Mucosa of gallbladder (tissue), 1 donor: Measurements from ENCODE around the gene PDGFD. TPM values are rescaled to one million over a fixed set of nuclear protein-coding genes. Genes with fewer than 3 reads are reported as not detected.

Source experiments
- DNase-seq: peaks from one replicate; pipeline ENCODE4 v3.0.0-alpha.2; 2020; ENCODE audit warnings: low spot score
- total RNA-seq: library from RNA; stranded (reverse); gene quantifications from one replicate; pipeline ENCODE4 v1.2.1, GENCODE V29; 2021
- donor health status: DM: no; HTN: no; CAD: no.

PDGFD gene
- total RNA-seq, 1 donor from 2014 or later = 37.6 TPM

DNA sequence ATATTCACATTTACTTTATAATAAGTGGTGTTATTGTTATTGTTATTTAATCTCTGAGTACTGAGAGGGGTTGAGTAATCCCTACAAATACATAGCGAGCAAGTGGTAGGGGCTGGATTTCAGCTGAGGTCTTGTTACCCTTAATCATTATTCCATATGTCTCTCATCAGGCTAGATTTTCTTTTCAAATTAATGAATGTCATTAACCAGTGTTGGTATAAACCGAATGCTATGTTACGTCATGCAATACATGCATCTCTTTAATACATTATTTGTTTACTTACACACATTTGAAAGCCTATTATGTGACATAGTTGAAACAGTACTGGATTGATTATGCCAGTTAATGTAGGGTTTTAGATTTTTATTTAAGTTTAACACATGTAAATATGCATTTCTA, 18.9 kb downstream of the PDGFD start:
- DNase-seq = no peak

DNA sequence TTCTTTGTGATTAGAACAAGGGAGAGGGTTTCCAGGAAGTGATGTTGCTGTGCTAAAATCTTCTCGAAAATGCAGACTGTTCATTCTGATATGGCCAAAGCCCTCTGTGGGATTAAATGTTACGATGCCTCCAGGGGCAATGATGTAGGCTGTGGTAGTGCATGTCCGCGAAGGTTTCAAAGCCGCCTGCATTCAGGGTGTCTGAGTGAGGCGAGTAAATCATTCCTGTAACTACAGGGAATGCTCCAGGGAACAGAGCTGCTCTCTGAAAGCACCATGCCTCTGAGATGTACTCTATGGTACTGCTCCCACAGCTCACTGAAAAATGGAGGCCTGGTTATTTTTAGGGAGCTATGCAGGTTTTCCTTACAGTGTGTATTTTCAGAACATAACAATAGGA, 21.2 kb downstream of the PDGFD start:
- no peak for DNase-seq

DNA sequence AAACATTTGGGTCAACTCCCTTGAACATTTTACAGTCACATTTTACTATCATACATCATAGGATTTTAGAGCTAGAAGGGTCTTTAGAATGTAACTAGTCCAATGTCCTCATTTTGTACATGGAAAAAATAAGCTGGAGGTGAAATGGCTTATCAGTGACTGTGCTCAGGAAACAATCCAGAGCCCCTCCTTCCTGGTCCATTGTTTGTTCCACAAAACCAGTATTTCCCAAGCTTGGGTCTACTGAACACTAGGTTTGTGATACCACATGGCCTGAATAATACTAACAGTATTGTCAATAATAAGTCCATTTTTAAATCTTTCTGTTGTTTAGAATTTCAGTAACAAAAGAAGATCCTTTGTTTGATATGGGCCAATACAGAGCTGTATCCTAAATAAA, 27.1 kb downstream of the PDGFD start:
- DNase-seq = no peak

DNA sequence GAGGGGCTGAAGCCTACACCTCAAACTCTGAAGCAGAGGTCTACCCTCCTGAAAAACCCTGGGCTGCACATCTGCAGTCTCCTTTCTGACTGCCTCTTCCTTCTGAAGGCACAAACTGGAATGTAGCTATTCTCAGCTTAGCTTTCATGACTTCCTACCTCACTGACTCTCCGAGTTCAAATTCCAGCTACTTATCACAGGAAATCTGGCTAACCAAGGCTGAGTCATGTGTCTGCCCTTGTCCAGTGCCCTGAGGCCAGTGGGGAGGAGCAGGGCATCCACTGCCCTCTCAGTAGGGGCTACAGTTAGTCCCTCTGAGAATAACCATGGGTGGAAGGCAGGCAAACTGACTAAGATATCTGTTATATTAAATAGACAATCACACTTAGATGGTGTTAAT, 29.2 kb downstream of the PDGFD start:
- DNase-seq = no peak

DNA sequence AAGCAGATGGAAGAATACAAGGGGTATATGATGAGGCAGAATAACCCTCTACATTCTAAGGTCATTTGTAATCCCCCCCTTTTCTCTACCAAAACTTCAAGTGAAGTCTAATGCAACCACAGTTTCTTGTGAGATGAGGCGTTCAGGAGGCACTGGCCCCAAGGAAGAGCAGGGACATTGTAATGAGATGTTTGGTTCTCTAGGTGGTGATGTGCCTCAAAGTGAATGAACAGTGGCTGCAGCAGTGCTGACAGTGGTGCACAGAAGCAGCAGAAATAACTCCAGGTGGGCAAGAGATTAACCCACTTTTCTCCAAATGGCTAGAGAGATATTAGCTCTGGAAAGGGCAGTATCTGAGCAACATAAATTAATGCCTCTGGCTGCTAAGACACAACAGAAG, 33.8 kb downstream of the PDGFD start:
- no peak for DNase-seq

DNA sequence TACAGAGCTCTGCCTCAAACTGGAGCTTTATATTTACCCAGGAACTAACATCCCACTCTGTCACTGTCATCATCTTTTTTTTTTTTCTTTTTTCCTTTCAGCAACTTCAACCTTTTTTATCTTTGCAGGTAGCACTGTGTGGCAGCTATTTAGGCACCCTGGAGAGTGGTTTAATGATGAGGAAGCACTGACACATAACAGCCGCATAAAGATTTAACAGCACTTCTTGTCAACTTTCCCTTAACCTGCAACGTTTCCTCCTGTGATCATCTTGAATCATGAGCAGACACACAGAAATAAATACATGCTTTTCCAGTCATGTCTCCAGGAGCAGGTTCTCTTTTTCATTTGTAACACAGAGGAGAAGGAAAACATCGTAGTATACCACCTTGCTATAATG, 34.8 kb downstream of the PDGFD start:
- no peak for DNase-seq

DNA sequence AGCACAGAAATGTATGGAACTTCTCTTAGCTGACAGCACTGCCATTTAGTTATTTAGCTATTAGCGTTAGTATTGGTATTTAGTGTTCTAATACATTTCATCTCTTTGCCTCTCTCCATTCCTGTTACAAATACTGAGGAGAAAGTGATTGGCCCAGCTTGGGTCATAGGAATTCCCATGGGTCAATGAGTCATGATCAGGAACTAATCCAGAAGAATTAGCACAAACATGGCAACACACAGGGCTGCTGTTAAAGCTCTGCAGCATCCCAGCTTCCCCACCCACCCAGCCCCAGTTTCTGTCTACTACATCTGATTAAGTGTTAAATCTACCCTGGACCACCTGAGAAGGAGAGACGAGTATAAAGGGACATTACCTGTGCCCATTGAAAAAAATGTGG, 36.1 kb downstream of the PDGFD start:
- no peak for DNase-seq

DNA sequence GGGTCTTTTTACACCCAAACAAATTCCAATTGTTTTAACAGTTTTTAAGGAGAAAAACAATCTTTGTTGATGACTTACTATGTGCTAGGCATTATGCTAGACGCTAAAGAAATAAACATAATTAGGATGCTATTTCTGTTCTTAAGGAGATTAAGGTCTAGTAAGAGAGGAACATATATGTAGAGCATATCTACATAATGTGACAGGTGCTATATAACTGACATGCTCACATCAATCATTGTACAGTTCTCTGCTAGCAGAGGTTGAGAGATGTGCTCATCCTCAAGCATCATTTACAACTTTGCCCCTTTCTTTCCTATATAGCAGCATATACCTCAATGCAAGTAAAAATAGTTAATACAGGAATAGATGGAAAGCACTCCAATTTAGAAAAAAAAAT, 37.5 kb downstream of the PDGFD start:
- DNase-seq = no peak

DNA sequence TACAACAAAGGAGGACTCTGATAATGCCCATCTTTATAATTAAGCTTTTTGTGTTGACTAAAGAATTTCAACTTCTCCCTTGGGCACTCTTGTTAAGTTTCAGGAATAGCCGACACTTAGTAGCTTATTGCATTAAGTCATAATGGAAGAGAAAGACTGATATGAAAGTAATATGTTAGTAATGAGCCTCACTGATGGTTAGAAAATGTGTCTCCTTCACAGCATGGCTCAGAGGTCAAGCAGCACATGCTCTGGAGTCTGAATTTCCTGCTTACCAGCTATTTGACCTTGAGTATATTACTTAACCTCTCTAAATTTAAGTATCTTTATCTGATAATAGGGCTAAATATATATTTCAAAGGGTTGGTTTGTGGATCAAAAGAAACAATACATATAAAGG, 39.0 kb downstream of the PDGFD start:
- DNase-seq = no peak

DNA sequence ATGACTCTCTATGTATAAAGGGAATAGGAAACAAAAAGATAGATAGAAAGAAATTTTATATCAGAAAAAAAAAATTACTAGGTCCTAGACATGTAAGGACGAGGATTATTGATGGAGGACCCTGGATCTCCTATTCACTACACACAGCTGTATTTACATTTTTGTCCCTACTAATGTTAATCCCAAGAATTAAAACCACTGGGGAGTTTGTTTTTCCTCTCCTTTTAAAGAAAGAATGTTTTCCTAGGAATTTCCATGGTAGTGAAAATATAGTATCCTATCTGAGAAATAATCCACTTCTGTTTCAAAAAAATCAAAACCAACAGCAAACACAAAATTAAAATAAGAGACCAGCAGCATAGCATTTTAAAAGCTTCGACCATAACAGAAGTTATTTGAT, 41.1 kb downstream of the PDGFD start:
- no peak for DNase-seq

DNA sequence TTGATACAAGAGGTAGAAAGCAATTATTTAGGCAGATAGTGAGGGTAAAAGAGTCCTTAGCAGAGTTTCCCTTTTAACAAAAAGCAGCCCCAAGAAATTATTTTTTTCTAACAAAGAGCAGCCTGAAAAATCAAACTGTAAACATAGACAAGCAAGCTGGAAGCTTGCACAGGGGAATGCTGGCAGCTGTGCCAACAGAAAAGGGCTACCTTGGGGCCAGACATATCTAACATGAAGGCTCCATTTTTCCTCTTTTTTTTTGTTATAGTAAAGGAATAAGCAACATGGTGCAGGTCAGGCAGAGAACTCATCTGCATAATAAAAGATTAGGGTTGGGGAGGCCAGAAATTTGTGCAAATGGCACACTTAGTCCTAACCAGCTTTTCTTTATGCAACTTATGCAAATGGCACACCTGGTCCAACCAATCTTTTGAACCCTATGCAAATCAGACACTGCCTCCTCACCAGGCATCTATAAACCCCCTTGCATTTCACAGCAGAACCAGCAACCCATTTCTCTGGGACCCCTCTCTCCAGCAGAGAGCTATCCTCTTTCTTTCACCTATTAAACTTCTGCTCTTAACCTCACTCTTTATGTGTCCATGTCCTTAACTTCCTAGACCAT, 41.8 kb downstream of the PDGFD start:
- no peak for DNase-seq

DNA sequence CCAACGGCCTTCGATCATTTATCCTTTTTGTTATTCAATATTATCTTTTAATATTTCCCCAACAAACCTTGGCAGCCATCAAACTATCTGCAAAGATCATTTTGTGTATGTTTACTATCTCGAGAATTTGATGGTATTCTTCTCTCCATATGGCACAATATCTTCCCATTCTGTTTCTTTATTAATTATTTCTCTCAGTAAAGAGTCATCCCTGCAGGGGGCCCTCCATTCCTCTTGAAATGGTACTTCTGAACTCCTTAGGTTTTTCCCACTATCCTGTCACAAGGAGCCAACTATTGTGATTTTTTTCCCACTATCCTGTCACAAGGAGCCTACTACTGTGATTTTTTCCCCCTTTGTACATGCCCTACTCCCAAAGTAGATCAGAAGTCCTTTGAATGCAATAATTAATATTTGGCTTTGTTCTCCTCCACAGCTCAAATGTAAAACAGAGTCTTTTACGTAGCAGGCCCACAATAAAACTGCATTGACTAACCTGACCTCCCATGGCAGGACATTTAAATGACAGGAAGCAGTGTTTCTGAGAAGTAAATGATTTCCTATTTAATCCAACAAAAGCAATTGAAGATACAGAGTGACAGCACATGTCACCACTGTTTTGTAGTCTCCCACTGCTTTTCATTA, 43.3 kb downstream of the PDGFD start:
- DNase-seq = no peak

DNA sequence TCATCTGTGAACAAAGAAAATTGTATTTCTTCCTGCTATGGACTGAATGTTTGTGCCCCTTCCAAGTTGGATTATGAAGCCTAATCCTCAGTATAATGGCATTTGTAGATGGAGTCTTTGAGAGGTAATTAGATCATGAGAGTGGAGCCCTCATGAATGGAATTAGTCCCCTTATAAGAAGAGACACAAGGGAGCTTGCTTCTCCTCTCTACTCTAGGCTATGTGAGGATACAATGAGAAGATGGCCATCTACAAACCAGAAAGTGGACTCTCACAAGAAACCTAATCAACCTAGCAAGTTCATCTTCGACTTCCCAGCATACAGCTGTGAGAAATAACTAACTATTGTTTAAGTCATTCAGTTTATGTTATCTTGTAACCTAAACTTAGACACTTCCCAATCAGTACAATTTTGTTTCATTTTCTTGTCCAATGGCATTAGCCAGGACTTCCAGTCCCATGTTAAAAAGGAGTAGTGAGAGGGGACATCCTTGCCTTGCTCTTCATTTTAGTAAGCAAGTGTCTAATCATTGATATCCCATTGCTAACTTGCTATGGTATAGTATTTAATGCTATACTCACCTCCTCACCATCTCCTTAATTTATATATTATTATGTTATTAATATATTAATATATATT, 45.7 kb downstream of the PDGFD start:
- DNase-seq = no peak

DNA sequence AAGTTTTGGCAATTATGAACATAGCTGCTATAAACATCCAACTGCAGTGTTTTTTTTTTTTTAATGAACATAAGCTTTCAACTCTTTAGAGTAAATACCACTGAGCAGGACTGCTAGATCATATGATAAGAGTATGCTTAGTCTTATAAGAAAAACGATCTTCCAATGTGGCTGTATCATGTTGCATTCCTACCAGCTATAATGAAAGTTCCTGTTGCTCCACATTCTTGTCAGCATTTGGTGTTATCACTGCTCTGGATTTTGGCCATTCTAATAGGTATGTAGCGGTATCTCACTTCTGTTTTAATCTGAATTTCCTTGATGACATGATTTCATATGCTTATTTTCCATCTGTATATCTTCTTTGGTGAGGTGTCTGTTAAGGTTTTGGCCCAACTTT, 50.4 kb downstream of the PDGFD start:
- DNase-seq = no peak

DNA sequence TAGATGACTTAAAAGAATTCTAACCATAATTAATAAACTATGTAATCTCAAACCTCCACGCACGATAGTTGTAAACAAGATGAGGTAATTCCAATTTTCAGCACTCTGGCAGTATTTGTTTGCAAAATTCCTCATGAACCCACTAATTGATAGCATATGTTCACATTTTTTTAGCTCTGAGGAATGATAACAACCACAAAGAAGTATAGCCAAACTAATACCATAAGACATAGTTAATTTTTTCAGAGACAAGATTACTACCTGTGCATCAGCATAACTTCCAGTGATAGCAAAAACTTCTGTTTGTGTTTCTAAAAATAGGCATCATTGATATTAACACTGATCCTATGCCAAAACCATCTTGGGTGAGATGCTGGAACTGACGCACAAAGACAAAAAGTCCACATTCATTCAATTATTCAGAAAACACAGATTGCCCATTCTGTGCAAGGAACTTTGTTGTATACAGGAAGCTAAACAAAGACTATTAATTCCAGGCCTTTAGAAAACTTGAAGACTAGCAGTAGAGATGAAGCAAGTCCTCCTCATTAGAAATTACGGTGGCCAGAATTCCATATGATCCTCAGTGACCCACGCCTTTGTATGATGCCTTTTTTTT, 57.7 kb downstream of the PDGFD start:
- DNase-seq = no peak

DNA sequence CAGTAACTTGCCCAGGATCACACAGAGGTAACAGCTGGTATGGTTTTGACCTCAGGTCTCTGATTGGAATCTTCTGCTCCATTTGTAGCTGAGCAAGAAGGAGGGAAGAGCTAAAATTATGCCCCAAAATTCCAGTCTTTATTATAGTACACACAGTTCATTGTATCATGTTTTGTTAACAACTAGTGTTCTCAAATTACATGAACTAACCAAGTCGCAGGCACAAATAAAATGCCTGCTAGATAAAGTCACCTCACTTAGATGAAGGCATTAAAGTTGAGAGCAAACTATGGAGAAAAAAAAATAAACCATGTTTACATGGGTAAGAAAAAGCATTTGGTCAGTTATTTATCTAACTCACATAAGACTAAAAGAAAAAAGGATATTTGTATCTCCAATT, 58.8 kb downstream of the PDGFD start:
- no peak for DNase-seq

DNA sequence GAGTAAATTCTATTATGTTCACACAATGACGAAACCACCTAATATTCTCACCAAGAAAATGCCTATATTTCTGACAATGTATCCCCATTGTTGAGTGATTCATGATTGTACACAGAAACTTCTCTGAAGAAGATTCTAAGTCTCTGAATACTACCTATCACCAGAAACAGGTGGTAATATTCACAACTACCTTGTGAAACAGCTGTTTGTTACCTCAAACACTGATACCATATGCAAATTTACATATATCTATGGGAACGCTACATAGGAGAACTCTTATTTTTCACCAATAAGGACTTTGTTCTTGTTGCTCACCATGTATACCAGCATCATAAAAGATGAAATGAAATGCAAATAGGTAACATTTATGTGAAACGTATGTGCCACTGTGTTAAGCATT, 59.3 kb downstream of the PDGFD start:
- DNase-seq = no peak

DNA sequence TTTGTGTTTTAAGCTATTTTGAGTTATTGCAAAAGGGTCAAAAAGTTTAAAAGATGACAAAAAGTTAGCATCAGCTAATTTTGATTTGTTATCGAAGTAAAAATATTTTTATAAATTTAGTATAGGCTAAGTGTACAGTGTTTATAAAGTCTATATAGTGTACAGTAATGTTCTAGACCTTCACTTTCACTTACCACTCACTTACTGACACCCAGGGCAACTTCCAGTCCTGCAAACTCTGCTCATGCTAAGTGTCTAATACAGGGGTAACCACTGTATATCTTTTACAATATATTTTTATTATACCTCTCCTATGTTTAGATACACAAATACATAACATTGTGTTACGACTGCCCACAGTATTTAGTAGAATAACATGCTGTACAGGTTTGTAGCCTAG, 59.7 kb downstream of the PDGFD start:
- DNase-seq = no peak

DNA sequence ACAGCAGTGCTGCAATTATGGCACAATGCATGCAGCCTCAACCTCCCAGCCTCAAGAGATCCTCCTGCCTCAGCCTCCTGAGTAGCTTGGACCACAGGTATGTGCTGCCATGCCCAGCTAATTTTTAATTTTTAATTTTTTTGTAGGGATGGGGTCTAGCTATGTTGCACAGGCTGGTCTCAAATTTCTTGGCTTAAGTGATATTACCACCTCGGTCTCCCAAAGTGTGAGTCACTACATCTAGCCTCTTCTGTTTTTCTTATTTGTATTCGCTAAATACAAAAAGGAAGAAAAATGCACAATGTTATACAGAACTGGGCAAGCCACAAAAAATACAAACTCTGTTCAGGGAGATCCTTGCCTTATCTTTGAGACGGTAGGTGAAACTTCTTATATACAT, 65.4 kb downstream of the PDGFD start:
- DNase-seq = no peak

DNA sequence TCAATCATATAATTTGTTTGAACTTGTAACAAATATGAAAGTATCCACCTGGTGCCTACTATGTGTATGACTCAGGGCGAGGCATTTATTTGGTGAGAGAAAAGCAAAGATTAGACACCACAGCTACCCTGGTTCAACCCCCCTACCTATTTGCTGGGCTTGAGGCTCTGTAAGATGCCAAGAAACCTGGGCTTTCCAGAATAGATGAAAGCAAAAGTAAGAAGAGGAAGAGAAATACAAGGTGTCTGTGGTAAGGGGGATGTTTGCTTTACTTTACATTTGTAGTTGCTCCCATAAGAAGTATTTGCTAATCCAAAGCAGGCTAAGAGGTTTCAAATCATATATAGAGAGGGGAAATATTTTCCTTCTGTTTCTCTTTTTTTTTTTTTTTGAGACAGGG, 65.8 kb downstream of the PDGFD start:
- no peak for DNase-seq

DNA sequence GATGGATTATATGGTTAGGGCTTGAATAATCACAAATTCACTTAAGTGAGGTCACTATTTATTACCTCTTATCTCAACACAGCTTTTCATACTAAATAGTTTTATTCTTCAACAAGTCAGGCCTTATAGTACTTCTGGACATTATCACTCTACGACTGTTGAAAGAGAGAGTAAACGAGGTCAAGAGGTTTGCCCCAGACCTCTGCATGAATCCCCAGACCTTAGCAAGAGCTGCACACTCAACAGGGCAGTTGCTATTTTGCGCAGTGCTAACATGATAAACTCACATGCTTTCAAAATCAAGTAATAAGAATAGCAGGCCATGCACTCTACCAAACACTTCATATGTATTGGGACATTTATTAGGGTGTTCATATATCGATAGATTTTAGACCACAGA, 67.0 kb downstream of the PDGFD start:
- no peak for DNase-seq

DNA sequence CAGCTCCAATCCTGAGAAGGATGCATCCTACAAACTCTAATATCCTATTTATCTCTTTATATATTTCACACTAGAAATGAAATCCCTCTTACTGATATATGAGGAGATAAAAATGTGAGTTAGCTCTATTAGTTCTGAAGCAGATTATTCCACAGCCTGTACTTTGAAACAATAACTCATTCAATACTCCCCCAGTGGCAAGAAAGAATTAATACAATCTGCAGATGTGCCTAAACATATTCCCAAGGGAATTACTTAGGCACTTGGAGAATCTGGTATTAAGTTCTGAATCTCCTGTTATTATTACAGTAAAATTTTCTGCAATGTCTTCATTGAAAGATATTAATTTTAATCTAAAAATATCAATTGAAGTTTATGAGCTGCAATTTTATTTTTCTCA, 68.2 kb downstream of the PDGFD start:
- no peak for DNase-seq

DNA sequence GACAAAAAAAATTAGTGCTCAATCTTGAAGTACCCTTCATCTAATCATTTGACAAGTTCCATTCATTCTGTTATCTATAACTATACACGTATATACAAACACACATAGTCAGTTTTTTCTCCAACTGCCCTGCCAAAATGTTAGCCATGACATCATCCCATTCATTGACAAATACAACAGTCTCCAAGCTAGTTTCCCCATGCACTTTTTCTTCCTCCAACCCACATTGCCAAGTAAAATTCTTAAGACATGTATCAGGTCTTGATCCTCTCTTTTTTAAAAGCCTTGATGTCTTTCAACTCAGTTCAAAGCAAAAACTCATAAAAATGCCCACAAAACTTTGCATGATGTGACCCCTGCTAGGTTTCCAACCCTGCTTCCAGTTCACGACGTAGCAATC, 69.4 kb downstream of the PDGFD start:
- DNase-seq = no peak
